HUDEP-2 (cell line): Measurements from ENCODE around the gene FUBP3.
A peak's percentile ranks its signal among the peaks of the same experiment; 100 is the strongest.

Source experiments
- DNase-seq, 76 experiments: peaks; one replicate each; lab custom pipeline; 2025; ENCODE audit not compliant: unreplicated experiment in 76 of 76; lab: John Stamatoyannopoulos, UW

The FUBP3 gene, protein sequence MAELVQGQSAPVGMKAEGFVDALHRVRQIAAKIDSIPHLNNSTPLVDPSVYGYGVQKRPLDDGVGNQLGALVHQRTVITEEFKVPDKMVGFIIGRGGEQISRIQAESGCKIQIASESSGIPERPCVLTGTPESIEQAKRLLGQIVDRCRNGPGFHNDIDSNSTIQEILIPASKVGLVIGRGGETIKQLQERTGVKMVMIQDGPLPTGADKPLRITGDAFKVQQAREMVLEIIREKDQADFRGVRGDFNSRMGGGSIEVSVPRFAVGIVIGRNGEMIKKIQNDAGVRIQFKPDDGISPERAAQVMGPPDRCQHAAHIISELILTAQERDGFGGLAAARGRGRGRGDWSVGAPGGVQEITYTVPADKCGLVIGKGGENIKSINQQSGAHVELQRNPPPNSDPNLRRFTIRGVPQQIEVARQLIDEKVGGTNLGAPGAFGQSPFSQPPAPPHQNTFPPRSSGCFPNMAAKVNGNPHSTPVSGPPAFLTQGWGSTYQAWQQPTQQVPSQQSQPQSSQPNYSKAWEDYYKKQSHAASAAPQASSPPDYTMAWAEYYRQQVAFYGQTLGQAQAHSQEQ

DNA sequence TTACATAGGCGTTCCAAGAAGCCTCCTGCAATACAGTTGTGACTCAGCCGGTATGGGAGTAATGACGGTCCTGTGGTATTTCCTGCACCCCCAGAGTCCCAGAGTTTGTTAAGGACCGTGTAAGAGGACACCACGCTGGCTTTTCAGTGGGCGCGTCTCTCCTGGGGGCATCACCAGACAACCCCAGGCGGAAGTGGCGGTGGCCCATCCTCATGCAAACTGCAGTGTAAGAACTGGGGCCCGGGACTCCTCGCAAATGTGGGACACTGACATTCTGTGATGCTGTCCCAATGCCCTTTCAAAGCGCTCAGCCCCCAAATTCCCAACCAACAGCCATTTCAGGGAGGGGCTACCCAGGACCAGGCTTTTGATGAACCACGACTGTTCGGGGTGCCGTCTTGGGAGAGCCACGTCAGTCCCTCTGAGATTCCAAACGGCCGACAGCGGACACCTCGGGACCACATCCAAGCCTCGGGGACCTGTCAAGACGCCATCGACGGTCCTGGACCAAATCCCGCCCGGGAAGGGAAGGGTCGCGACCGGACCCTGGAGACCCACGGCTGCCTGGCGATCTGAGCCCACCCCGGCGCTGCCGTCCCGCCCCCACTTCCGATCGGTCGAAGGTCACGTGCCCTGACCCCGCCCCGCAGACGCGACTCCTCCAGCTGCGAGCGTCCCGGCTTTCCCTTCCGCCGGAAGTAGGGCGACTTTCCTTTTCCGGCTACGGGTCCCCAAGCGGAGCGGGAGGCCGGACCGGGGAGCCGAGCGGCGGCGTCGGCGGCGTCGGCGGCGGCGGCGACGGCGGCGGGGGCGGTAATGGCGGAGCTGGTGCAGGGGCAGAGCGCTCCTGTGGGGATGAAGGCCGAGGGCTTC is at the start of gene FUBP3:
Gene FUBP3, plus strand, starts transcription at position 713 of the 873 bp plus-strand sequence. Its CDS starts 104 bp downstream, at position 817.
- peak in 75 of 76 experiments; percentile 9 to 92 (median 83) for DNase-seq

DNA sequence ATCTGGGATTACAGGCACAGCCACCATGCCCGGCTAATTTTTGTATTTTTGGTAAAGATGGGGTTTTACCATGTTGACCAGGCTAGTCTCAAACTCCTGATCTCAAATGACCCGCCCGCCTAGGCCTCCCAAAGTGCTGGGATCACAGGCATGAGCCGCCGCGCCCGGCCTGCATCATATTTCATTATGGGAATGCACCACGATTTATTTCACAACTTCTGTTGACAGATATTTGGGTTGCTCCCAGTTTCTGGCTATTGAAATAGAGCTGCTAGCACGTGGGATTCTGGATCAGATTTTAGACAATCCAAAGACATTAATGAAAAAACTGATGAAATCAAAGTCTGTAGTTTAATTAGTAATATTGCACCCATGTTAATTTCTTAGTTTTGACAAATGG is 48.4 kb upstream of the FUBP3 start:
- no peak for DNase-seq

DNA sequence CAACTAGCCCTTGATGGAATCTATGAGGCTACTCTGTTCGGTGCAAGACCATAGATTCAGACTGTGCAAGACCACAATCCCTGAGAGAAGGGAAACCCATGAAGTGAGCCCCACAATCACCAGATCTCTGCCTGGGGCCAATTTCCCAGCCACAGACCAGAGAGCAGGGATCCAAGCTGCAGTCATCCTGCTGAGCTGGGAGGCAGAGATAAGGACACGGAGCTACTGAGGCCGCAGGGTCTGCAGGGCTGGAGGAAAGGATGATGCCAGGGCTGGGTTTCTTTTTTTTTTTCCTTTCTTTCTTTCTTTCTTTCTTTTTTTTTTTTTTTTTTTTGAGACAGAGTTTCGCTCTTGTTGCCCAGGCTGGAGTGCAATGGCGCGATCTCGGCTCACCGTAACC is 47.7 kb upstream of the FUBP3 start:
- peak in 40 of 76 experiments; percentile 9 to 66 (median 26) for DNase-seq

DNA sequence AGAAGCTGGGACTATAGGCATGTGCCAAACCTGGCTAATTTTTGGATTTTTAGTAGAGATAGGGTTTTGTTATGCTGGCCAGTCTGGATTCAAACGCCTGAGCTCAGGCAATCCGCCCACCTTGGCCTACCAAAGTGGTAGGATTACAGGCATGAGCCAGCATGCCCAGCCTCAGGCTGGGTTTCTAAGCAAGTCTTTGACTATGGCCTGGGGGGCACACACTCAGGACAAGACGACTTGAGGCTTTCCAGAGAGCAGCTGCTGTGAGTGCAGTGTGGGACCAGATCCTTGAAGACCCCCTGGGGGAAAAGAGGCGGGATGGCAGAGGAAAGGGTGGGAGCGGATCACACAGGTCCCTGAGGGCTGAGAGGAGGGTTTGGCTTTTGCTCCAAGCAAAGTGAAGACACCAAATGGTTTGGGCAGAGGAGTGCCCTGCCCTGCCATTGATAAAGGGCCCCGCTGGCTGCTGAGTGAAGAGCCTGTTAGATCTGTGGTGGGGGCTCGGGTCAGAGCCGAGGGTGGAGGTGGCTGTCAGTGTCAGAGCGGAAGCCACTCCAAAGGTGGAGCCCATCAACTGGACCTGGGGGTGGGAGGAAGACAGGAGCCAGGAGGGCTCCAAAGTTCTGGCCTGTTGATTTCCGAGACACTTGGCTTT is 46.8 kb upstream of the FUBP3 start:
- peak in 10 of 76 experiments; percentile 3 to 30 (median 14) for DNase-seq

DNA sequence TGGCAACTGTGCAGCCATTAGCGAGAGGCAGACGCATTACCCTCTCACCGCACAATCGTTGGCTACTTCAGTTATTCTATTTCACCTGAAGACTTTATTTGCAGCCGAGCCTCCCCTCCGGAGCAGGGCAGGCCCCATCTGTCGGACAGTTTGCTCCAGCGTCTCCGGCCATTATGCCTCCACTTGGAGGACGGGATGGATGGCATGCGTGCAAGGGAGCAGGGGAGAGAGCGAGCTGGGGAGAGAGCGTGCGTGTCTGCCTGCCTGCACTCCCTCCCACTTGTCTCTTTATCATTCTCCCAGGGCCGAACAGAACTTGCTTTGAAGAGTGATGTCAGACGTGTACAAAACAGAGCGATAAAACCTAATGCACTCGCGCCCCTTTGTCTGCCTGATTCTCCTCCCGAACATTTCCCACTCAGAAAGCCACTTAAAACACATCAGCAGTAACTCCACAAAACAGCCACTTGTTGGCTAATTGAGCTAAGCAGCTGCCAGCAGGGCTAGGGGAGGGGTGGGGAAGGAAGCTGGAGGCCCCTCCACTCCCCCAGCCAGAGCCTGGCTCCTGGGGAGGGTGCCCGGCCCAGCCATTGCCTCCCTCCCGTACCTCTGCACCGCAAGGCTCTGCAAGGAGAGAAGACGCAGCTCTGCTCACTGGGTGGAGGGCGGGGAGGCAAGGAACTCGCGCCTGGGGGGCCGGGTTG is 43.4 kb upstream of the FUBP3 start:
- DNase-seq: peak in 74 of 76 experiments; percentile 22 to 84 (median 67)

DNA sequence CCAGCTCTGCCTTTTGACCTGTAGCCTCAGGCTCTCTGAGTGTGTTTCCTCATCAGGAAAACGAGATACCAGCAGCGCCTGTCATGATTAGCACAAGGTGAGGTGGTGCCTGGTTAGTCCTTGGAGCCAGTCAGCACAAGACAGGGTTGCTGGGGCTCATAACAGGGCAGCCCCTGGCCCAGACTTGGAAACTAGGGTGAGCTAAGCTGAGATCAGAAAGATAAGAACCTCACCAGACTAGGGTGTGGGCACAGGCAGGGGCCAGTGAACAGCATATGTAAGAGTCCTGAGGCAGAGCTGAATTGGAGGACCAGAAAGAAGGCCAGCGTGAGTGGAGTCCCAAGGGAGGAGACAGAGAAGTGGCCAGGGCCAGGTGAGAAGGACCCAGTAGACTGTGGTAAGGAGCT is 42.7 kb upstream of the FUBP3 start:
- peak in 64 of 76 experiments; percentile 14 to 76 (median 45) for DNase-seq

DNA sequence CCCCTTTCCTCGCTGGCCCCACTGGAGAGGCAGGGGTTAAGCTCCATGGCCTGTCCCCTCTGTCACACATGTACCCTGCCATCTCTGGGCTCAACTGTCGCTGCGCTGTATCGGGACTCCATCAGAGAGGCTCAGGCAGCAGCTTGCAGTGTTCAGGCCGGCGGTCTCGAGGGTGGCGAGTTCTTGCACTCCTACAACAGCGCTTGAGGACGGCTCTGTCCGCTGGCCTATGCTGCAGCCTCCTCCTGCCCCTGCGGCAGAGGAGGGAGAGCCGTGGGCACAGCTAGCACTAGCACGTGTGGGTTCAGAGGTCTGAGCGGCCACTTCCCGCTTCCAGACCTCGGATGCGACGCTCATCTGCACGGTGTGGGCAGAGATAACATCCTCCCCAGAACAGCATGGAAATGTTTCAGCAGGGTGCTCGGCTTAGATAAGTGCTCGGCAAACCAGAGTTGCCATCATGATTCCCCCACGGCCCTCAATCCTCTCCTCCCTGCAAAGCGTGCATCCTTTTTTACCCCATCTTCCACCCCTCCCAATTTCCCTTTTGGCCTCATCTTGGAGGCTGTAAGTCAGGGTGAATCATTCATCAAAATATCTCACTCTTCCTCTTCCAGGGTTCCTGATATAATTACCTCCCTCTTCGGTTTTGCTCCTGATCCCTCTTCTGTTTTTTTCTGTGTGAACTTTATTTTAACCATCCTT is 41.9 kb upstream of the FUBP3 start:
- peak in 75 of 76 experiments; percentile 44 to 93 (median 83) for DNase-seq

DNA sequence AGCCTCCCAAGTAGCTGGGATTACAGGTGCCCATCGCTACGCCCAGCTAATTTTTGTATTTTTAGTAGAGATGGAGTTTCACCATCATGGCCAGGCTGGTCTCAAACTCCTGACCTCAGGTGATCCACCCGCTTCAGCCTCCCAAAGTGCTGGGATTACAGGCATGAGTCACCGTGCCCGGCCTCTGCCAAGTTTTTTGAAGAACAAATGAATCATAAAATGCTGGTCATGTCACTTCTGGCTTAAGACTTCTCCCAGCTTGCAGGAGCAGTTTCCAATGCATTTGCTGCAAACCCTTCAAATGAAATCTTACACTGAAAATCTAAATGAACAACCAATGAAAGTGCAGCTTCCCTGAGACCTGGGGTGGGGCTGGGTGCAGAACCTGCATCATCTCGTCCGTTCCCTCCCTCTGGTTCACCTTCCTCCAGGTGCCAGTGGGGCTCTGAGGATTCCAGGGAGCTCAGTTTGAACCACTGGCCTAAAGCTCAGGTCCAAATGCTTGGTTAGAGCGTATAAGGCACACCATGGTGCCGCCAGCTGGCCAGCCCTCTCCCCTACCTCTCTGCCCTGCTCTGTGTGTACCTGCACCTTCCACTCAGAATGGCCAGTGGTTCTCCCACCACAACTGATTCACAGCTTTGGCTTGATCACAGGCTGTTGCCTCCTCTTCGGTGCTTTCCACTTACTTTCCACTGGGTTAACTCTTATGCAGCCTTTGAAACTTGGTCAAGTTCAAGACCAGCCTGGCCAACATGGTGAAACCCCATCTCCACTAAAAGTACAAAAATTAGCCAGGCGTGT is 39.8 kb upstream of the FUBP3 start:
- DNase-seq: peak in 51 of 76 experiments; percentile 7 to 66 (median 34)

DNA sequence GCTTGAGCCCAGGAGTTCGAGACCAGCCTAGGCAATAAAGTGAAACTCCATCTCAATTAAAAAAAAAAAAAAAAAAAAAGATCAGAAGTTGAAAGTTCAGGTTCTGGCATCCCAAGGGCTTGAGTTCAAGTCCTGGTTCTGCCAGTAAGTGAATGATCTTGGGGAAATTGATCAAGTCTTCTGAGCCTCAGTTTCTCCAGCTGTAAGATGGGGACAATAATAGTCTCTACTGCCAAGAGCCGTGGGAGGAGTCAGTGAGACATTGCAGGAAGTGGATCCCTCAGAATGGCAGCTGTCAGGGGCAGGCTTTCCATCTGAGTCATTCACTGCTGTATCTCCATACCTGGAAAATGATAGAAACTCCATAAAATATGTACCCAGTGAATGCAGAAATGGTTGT is 37.8 kb upstream of the FUBP3 start:
- no peak for DNase-seq

DNA sequence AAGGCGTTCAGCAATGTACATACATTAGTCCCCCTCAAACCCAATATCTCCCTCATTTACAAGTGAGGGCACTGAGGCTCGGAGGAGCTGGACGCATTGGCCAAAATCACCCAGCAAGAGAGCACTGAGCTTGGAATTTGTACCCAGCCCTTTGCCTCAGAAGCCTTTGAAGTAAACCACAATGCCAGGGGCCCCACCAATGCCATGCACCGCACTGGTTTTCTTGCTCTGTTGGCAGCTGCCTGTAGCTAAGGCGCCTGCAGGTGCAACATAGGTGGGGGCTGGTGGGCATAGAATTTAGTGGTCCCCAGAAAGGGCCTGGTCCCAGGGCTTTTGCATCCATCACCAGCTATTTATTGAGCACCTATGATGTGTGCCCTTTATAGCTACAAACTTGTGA is 37.3 kb upstream of the FUBP3 start:
- no peak for DNase-seq

DNA sequence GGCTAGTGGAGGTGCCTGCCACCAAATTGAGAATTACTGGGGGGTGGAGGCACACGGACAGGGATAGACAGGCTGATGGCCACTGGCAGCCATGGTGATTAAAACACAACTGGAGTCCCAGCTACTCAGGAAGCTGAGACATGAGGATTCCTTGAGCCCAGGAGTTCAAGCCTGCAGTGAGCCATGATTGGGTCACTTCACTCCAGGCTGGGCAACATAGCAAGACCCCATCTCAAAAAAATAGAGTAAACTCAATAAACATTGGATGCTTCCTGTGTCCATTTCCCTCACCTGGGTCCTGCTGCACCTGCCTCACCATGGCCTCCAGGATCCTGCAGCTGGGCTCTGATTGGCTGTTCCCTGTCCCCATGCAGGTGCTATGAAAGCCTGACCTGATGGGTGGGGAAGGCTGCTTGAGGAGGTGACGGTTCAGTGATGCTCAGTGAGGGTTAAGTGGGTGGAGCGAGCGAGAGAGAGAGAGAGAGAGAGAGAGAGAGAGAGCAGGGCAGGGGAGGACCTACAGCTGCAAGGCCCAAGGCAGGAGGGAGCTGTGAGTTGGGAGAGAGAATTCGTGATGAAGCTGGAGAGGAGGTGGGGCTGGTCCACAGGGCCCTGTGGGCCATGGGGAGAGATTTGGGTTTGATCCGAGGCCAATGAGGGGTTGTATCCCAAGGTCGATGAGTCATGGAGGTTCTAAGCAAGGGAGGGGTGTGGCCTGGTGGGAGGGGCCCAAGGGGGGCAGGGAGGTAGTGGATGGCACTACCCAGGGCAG is 36.7 kb upstream of the FUBP3 start:
- DNase-seq: peak in 69 of 76 experiments; percentile 5 to 82 (median 54)

DNA sequence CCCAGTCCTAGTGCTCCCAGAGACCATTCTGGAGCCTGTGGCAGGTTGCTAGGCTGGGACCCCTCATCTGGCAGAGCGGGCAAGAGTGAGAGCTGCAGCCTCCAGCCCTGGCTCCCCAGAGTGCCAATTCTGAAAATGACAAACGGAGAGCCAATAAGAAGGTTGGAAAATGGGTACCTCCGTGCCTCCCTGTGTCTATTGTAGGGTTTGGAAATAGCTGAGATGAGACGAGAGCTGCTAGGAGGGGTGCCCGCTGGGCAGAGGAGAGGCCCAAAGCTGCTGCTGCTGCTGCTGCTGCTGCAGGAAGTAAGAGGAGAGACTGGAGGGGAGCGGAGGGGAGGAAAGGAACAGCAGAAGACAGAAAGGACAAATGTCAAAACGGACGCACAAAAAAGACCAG is 36.0 kb upstream of the FUBP3 start:
- no peak for DNase-seq

DNA sequence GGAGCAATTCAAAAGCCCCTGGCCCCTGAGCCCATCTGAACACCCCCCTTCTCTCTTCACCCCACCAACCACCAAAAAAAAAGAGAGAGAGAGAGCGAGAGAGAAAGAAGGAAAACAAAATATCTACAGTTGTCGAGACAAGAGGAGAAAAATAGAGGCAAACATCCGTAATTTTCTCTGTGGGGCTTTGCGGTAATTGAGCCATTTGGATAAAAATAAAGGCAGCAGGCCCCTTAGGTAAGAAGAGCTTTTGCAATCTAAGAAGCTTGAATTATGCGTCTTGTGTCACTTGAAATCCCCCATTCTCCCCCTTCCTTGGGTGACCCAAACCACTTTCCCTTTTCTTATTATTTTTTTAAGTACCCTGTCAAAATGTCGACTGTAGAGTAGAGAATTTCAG is 35.5 kb upstream of the FUBP3 start:
- DNase-seq: no peak

DNA sequence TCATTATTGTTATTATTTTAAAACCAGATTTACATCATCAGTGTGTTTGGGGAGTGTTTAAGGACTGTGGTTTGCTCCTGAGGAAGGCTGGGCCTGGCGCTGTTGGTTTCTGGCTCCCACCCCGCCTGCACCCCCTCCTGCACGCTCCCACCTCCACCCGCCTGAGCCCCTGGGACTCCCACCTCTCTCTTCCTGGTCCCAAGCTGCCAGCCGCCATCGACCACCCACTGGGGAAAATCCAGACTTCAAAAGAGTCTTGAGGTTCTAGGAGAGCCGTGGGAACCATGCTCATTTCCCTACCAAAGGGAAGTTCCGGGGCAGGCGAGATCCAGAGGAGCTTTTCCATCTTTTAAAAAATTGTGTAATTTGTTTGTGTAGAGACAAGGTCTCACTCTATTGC is 35.0 kb upstream of the FUBP3 start:
- DNase-seq: no peak

DNA sequence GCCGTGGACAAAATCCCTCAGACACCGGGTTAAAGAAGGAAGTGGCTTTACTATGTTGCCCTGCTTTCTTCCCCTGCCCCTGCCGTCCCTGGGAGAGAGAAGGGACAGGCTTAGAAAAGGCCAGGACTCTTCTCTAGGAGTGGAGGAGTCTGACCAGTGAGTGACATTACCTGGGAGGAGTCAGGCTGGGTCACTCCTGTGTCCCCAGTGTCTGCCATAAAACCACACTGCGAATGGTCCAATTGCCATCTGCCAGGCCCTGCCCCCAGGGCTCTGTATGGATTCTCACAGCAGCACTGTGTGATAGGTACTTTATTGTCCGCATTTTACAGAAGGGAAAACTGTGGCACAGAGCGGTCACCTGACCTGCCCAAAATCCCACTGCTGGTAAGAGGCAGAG is 31.3 kb upstream of the FUBP3 start:
- no peak for DNase-seq

DNA sequence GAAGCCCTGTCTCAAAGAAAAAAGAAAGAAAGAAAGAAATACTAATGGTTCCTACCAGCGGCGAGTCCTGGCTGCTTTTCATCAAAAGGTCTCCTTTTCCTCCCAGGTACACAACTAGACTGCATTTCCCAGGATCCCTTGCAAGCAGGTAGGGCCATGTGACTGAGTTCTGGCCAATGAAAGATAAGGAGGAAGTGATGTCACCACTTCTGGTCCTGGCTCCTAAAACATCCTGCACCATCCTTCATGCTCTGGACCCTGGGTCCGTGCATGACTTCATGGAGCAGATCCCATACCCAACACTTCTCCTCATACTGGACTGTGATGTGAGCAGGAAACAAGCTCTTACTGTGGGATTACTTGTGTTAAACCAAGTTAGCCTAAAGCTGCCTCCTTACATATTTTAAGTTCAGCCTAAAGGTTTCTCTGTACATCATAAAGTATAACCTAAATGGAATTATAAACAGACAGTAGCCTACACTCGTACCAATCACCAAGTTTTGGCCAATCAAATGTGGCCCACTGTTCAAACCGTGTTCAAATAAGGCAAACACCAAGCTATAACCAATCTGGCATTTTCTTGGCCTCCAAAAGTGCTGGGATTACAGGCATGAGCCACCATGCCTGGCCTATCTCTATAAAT is 30.2 kb upstream of the FUBP3 start:
- no peak for DNase-seq

DNA sequence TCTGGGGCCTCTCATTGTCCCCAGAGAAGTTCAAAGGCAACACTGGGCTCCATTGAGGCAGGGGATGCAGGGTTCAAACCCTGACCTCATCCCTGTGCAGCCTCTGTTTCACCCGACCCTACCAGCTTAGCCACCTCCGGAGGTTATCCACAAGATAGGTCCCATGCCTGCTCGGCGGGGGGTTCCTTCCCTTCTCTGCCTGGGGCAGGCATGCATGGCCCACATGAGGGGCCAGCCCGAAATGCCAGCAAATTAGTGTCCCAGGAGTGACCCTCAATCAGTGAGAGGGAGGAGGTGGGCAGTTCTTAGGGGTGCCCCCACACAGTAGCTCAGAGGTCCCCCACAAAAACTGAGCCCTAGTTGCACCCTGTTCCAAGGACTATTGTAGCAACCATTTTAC is 24.8 kb upstream of the FUBP3 start:
- DNase-seq: no peak
